ENCODE data around the gene MSX2. TPM values are rescaled to one million over a fixed set of nuclear protein-coding genes. Genes with fewer than 3 reads are reported as not detected.
A peak's percentile ranks its signal among the peaks of the same experiment; 100 is the strongest.

MSX2 gene
- total RNA-seq, 1 experiment from 2014 or later, result 5.6 TPM

DNA sequence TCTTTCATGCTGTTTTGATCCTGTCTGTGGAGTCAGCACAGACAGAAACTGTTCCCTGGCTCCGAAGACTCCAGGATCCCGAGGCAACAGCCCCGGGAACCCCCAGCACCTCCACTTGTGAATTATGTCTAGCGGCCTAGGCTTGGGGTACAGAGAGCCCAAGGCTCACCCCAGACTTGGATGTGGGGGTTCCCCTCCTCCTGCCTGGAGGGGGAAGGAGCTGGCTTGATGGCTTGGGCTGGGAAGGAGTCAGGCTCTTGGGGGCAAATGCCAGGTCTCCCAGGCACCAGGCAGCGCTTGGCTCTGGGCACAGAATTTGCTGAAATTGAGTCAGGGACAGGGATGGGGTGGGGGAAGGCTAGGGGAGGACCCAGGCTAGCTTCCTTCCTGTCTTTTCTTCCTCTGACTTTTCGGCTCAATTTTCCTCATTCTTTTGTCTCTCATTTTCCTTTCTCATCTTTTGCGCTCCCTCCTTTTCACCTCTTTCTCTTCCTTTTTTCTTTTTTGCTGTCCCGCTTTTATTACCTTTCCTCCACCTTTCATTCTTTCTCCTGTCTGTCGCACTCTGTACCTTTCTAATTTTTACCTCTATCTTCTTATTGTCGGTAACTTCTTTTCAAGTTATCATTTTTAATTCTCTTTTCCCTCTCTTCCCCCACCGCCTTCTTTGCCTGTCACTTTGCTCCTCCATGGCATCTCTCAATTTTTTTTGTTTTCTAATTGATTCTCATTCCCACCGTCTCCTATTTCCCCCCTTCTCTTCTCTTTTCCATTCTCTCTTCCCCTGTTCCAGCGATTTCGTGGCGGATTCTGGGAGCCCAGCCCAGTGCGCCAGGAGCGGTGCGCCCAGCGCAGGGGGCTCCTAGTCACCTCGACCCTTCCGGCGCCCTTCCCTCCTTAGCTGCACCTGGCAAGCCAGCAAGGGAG is 10.5 kb downstream of the MSX2 start:
- Mint-ChIP-seq H3K9me3 (ENCODE audit: unreplicated experiment) (no peaks in the 10 kb centered on the region), H3K4me1 (ENCODE audit: insufficient read depth, unreplicated experiment) (peaks cover 20% of the 10 kb centered on the region), H3K27me3 (ENCODE audit: insufficient read depth, unreplicated experiment) (peaks cover 19% of the 10 kb centered on the region), H3K4me3 (ENCODE audit: unreplicated experiment) (no peak overlapping the region), H3K27ac (ENCODE audit: low read depth, unreplicated experiment) (no peak overlapping the region), H3K36me3 (ENCODE audit: insufficient read depth, unreplicated experiment) (no peaks in the 10 kb centered on the region)
- POLR2A ChIA-PET, result interaction anchor here (1.2 kb wide), 1 partner anchor 315 kb away, joined by 3 read pairs; no protein-coding TSS in a partner anchor
- intact Hi-C loops (cut with micrococcal nuclease), result loop anchor here (5.0 to 10.0 kb wide), 2 partner anchors 202 to 690 kb away; partner anchors contain the start of gene NSG2
- BruUV-seq (replicated peaks), result no TSS peak
- TF ChIP-seq, protein P1, sequence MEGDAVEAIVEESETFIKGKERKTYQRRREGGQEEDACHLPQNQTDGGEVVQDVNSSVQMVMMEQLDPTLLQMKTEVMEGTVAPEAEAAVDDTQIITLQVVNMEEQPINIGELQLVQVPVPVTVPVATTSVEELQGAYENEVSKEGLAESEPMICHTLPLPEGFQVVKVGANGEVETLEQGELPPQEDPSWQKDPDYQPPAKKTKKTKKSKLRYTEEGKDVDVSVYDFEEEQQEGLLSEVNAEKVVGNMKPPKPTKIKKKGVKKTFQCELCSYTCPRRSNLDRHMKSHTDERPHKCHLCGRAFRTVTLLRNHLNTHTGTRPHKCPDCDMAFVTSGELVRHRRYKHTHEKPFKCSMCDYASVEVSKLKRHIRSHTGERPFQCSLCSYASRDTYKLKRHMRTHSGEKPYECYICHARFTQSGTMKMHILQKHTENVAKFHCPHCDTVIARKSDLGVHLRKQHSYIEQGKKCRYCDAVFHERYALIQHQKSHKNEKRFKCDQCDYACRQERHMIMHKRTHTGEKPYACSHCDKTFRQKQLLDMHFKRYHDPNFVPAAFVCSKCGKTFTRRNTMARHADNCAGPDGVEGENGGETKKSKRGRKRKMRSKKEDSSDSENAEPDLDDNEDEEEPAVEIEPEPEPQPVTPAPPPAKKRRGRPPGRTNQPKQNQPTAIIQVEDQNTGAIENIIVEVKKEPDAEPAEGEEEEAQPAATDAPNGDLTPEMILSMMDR (IDR thresholded peaks at IDR 0.05; ENCODE audit: unreplicated experiment), result no peak
- CTCF ChIA-PET, result interaction anchor here (0.8 to 3.7 kb wide), 8 partner anchors 9 to 417 kb away, joined by 3 to 34 read pairs (median 3); no protein-coding TSS in a partner anchor
- no peak for DNase-seq (ENCODE audit: unreplicated experiment)

GRCh38 chr5:174735498-174736330 is 11.3 kb downstream of the MSX2 start:
- POLR2A ChIA-PET, result interaction anchor here (0.7 to 1.2 kb wide), 4 partner anchors 10 to 316 kb away, joined by 3 to 7 read pairs (median 3); partner anchors contain the start of gene MSX2
- CTCF ChIA-PET, result interaction anchor here (0.6 to 3.7 kb wide), 17 partner anchors 10 to 409 kb away, joined by 3 to 34 read pairs (median 3); no protein-coding TSS in a partner anchor
- DNase-seq (ENCODE audit: unreplicated experiment), result peak; percentile 63
- H3K4me3 Mint-ChIP-seq (ENCODE audit: unreplicated experiment), result peak overlapping the region; percentile 65
- H3K27ac Mint-ChIP-seq (ENCODE audit: low read depth, unreplicated experiment), result no peak overlapping the region
- no peaks in the 10 kb centered on the region for H3K36me3 Mint-ChIP-seq (ENCODE audit: insufficient read depth, unreplicated experiment)
- intact Hi-C loops (cut with micrococcal nuclease), result loop anchor here (1.0 to 10.0 kb wide), 4 partner anchors 202 to 691 kb away; partner anchors contain the start of gene NSG2
- TF ChIP-seq, protein P1 (IDR thresholded peaks at IDR 0.05; ENCODE audit: unreplicated experiment), result peak; percentile 74
- H3K9me3 Mint-ChIP-seq (ENCODE audit: unreplicated experiment), result no peaks in the 10 kb centered on the region
- H3K27me3 Mint-ChIP-seq (ENCODE audit: insufficient read depth, unreplicated experiment), result peaks cover 19% of the 10 kb centered on the region
- peaks cover 20% of the 10 kb centered on the region for H3K4me1 Mint-ChIP-seq (ENCODE audit: insufficient read depth, unreplicated experiment)
- BruUV-seq (replicated peaks), result no TSS peak

- intact Hi-C loops (cut with micrococcal nuclease), result loop anchor here (1.0 to 10.0 kb wide), 4 partner anchors 201 to 692 kb away; partner anchors contain the start of gene NSG2
- CTCF ChIA-PET, result interaction anchor here (0.6 to 3.7 kb wide), 15 partner anchors 10 to 410 kb away, joined by 3 to 34 read pairs (median 3); no protein-coding TSS in a partner anchor
- H3K27ac Mint-ChIP-seq (ENCODE audit: low read depth, unreplicated experiment), result no peak overlapping the region
These were observed 11.9 kb downstream of the MSX2 start for GRCh38 chr5:174736331-174736721.

More at GRCh38 chr5:174736331-174736721, 11.9 kb downstream of the MSX2 start:
- Mint-ChIP-seq H3K36me3 (ENCODE audit: insufficient read depth, unreplicated experiment) (no peaks in the 10 kb centered on the region), H3K4me3 (ENCODE audit: unreplicated experiment) (no peak overlapping the region), H3K4me1 (ENCODE audit: insufficient read depth, unreplicated experiment) (peaks cover 20% of the 10 kb centered on the region), H3K27me3 (ENCODE audit: insufficient read depth, unreplicated experiment) (peaks cover 19% of the 10 kb centered on the region), H3K9me3 (ENCODE audit: unreplicated experiment) (no peaks in the 10 kb centered on the region)
- BruUV-seq (replicated peaks), result no TSS peak
- TF ChIP-seq, protein P1 (IDR thresholded peaks at IDR 0.05; ENCODE audit: unreplicated experiment), result no peak
- no peak for DNase-seq (ENCODE audit: unreplicated experiment)
- POLR2A ChIA-PET, result interaction anchor here (0.7 to 1.2 kb wide), 4 partner anchors 11 to 317 kb away, joined by 3 to 7 read pairs (median 3); partner anchors contain the start of gene MSX2

Data from MCF 10A (cell line).